Stomach (tissue), 4 donors: ENCODE measurements around the gene NNMT.

Experiments used
- CTCF ChIP-seq, 7 experiments: fragments of 450-650 bp in 4 of 7; fragments of 200-600 bp in 3 of 7; sonication (generic) in 3 of 7; IDR thresholded peaks; one replicate each; pipeline ENCODE4 v1.5.1; 2016 to 2019; ENCODE audit warnings: antibody characterized with exemption in 7 of 7, control low read depth in 2 of 7, mild to moderate bottlenecking in 1 of 7
- EP300 ChIP-seq: sonication (generic); formaldehyde crosslinking; IDR thresholded peaks from one replicate; pipeline ENCODE4 v1.6.1; 2017; ENCODE audit warnings: antibody characterized with exemption
- POLR2A ChIP-seq, 4 donors: fragments of 450-650 bp; IDR thresholded peaks; one replicate each; pipeline ENCODE4 v1.6.1; 2016; ENCODE audit warnings: antibody characterized with exemption in 4 of 4, control low read depth in 2 of 4, mild to moderate bottlenecking in 1 of 4, moderate library complexity in 1 of 4
- POLR2AphosphoS5 ChIP-seq, 3 donors: sonication (generic); formaldehyde crosslinking; IDR thresholded peaks; one replicate each; pipeline ENCODE4 v1.6.1; 2016; ENCODE audit warnings: antibody characterized with exemption in 3 of 3

- TF ChIP-seq POLR2AphosphoS5 (IDR thresholded peaks at IDR 0.05) (peak in 1 of 3 donors; percentile 5), POLR2A (IDR thresholded peaks at IDR 0.05) (no peak), CTCF (IDR thresholded peaks at IDR 0.05) (peak in 1 of 7 experiments; percentile 13), EP300 (no peak)
These were observed 38.3 kb upstream of the NNMT start for GRCh38 chr11:114257621-114258558.
